Activated T-cell treated with anti-CD3 and anti-CD28 coated beads, Interleukin-2, amount 50 U/mL, for 24 hours (primary cell): ENCODE data around the gene XIRP1.

Experiments
- DNase-seq: peaks from one replicate; pipeline ENCODE4 v3.0.0-alpha.2; 2020
- H3K27ac Mint-ChIP-seq: 2 replicates; pipeline ENCODE4 v1.8.0; 2020; ENCODE audit warnings: mild to moderate bottlenecking, mixed read lengths
- H3K27me3 Mint-ChIP-seq: 2 replicates; pipeline ENCODE4 v1.8.0; 2020; ENCODE audit warnings: mixed read lengths
- H3K36me3 Mint-ChIP-seq: 2 replicates; pipeline ENCODE4 v1.8.0; 2020; ENCODE audit warnings: low read depth, mixed read lengths
- H3K4me1 Mint-ChIP-seq: 2 replicates; pipeline ENCODE4 v1.8.0; 2020; ENCODE audit warnings: low read depth, mixed read lengths
- H3K4me3 Mint-ChIP-seq: 2 replicates; pipeline ENCODE4 v1.8.0; 2020; ENCODE audit warnings: mild to moderate bottlenecking, moderate library complexity, mixed read lengths
- H3K9me3 Mint-ChIP-seq: 2 replicates; pipeline ENCODE4 v1.8.0; 2020; ENCODE audit warnings: mixed read lengths

Gene XIRP1

GRCh38 chr3:39216176-39216790 lies 23.9 kb upstream of the XIRP1 start:
- H3K9me3 Mint-ChIP-seq: no peaks in the 10 kb centered on the region
- H3K27ac Mint-ChIP-seq: no peak overlapping the region
- H3K36me3 Mint-ChIP-seq: no peaks in the 10 kb centered on the region
- H3K4me1 Mint-ChIP-seq: peaks cover 12% of the 10 kb centered on the region
- H3K27me3 Mint-ChIP-seq: peaks cover 3% of the 10 kb centered on the region
- DNase-seq: no peak
- no peak overlapping the region for H3K4me3 Mint-ChIP-seq

- H3K4me3 Mint-ChIP-seq: no peak overlapping the region
- no peaks in the 10 kb centered on the region for H3K36me3 Mint-ChIP-seq
- H3K27ac Mint-ChIP-seq: no peak overlapping the region
- H3K9me3 Mint-ChIP-seq: no peaks in the 10 kb centered on the region
- H3K27me3 Mint-ChIP-seq: no peaks in the 10 kb centered on the region
- no peak for DNase-seq
- peaks cover 14% of the 10 kb centered on the region for H3K4me1 Mint-ChIP-seq
Measured at GRCh38 chr3:39213613-39214012, 21.2 kb upstream of the XIRP1 start.

- no peak for DNase-seq
- Mint-ChIP-seq H3K4me3 (no peak overlapping the region), H3K27me3 (no peaks in the 10 kb centered on the region), H3K36me3 (no peaks in the 10 kb centered on the region), H3K9me3 (no peaks in the 10 kb centered on the region), H3K4me1 (peaks cover 20% of the 10 kb centered on the region), H3K27ac (no peak overlapping the region)
Measured at GRCh38 chr3:39212665-39213064, 20.3 kb upstream of the XIRP1 start.

GRCh38 chr3:39211332-39212130 lies 19.1 kb upstream of the XIRP1 start:
- no peaks in the 10 kb centered on the region for H3K9me3 Mint-ChIP-seq
- H3K4me1 Mint-ChIP-seq: peaks cover 20% of the 10 kb centered on the region
- no peaks in the 10 kb centered on the region for H3K36me3 Mint-ChIP-seq
- H3K27me3 Mint-ChIP-seq: no peaks in the 10 kb centered on the region
- DNase-seq: no peak
- no peak overlapping the region for H3K27ac Mint-ChIP-seq
- H3K4me3 Mint-ChIP-seq: no peak overlapping the region

- Mint-ChIP-seq H3K27me3 (no peaks in the 10 kb centered on the region), H3K4me3 (no peak overlapping the region), H3K27ac (no peak overlapping the region), H3K36me3 (no peaks in the 10 kb centered on the region), H3K9me3 (no peaks in the 10 kb centered on the region), H3K4me1 (peaks cover 12% of the 10 kb centered on the region)
- DNase-seq: no peak
Measured at GRCh38 chr3:39210078-39210477, 17.7 kb upstream of the XIRP1 start.

GRCh38 chr3:39209329-39209970 lies 17.1 kb upstream of the XIRP1 start:
- H3K4me1 Mint-ChIP-seq: peaks cover 12% of the 10 kb centered on the region
- DNase-seq: no peak
- H3K27ac Mint-ChIP-seq: no peak overlapping the region
- no peaks in the 10 kb centered on the region for H3K27me3 Mint-ChIP-seq
- no peaks in the 10 kb centered on the region for H3K36me3 Mint-ChIP-seq
- no peak overlapping the region for H3K4me3 Mint-ChIP-seq
- H3K9me3 Mint-ChIP-seq: no peaks in the 10 kb centered on the region

GRCh38 chr3:39208463-39209055 lies 16.2 kb upstream of the XIRP1 start:
- H3K4me1 Mint-ChIP-seq: peaks cover 12% of the 10 kb centered on the region
- DNase-seq: no peak
- no peaks in the 10 kb centered on the region for H3K9me3 Mint-ChIP-seq
- no peak overlapping the region for H3K27ac Mint-ChIP-seq
- no peaks in the 10 kb centered on the region for H3K36me3 Mint-ChIP-seq
- H3K4me3 Mint-ChIP-seq: no peak overlapping the region
- peaks cover 4% of the 10 kb centered on the region for H3K27me3 Mint-ChIP-seq

- peaks cover 9% of the 10 kb centered on the region for H3K27me3 Mint-ChIP-seq
- H3K9me3 Mint-ChIP-seq: no peaks in the 10 kb centered on the region
- no peak overlapping the region for H3K4me3 Mint-ChIP-seq
- H3K4me1 Mint-ChIP-seq: peaks cover 12% of the 10 kb centered on the region
- no peak overlapping the region for H3K27ac Mint-ChIP-seq
- H3K36me3 Mint-ChIP-seq: no peaks in the 10 kb centered on the region
- DNase-seq: no peak
Measured at GRCh38 chr3:39207361-39208186, 15.2 kb upstream of the XIRP1 start.

- DNase-seq: no peak
- no peak overlapping the region for H3K27ac Mint-ChIP-seq
- H3K27me3 Mint-ChIP-seq: peaks cover 9% of the 10 kb centered on the region
- no peak overlapping the region for H3K4me3 Mint-ChIP-seq
- peaks cover 12% of the 10 kb centered on the region for H3K4me1 Mint-ChIP-seq
- no peaks in the 10 kb centered on the region for H3K9me3 Mint-ChIP-seq
- no peaks in the 10 kb centered on the region for H3K36me3 Mint-ChIP-seq
Measured at GRCh38 chr3:39205919-39206516, 13.6 kb upstream of the XIRP1 start.

GRCh38 chr3:39205131-39205530 lies 12.7 kb upstream of the XIRP1 start:
- H3K4me3 Mint-ChIP-seq: no peak overlapping the region
- DNase-seq: no peak
- no peak overlapping the region for H3K27ac Mint-ChIP-seq
- H3K4me1 Mint-ChIP-seq: peaks cover 10% of the 10 kb centered on the region
- H3K36me3 Mint-ChIP-seq: no peaks in the 10 kb centered on the region
- no peaks in the 10 kb centered on the region for H3K9me3 Mint-ChIP-seq
- H3K27me3 Mint-ChIP-seq: peaks cover 9% of the 10 kb centered on the region

GRCh38 chr3:39203860-39204259 lies 11.5 kb upstream of the XIRP1 start:
- H3K36me3 Mint-ChIP-seq: no peaks in the 10 kb centered on the region

GRCh38 chr3:39203402-39203801 lies 11.0 kb upstream of the XIRP1 start:
- Mint-ChIP-seq H3K27ac (no peak overlapping the region), H3K4me1 (peaks cover 5% of the 10 kb centered on the region), H3K9me3 (no peaks in the 10 kb centered on the region), H3K27me3 (peaks cover 9% of the 10 kb centered on the region), H3K36me3 (no peaks in the 10 kb centered on the region), H3K4me3 (no peak overlapping the region)
- no peak for DNase-seq

More at GRCh38 chr3:39203860-39204259, 11.5 kb upstream of the XIRP1 start:
- H3K4me3 Mint-ChIP-seq: no peak overlapping the region
- H3K4me1 Mint-ChIP-seq: peaks cover 7% of the 10 kb centered on the region
- no peaks in the 10 kb centered on the region for H3K9me3 Mint-ChIP-seq
- DNase-seq: no peak
- no peak overlapping the region for H3K27ac Mint-ChIP-seq
- peaks cover 9% of the 10 kb centered on the region for H3K27me3 Mint-ChIP-seq

GRCh38 chr3:39202094-39202493 lies 9.7 kb upstream of the XIRP1 start:
- H3K4me1 Mint-ChIP-seq: no peaks in the 10 kb centered on the region
- no peaks in the 10 kb centered on the region for H3K36me3 Mint-ChIP-seq
- H3K9me3 Mint-ChIP-seq: no peaks in the 10 kb centered on the region
- no peak overlapping the region for H3K27ac Mint-ChIP-seq
- peaks cover 9% of the 10 kb centered on the region for H3K27me3 Mint-ChIP-seq
- DNase-seq: no peak
- H3K4me3 Mint-ChIP-seq: no peak overlapping the region
